ENCODE results near the gene PELI2. TPM values are rescaled to one million over a fixed set of nuclear protein-coding genes. Genes with fewer than 3 reads are reported as not detected.

PELI2 gene
- total RNA-seq, 1 experiment from 2014 or later: 23.5 TPM

DNA sequence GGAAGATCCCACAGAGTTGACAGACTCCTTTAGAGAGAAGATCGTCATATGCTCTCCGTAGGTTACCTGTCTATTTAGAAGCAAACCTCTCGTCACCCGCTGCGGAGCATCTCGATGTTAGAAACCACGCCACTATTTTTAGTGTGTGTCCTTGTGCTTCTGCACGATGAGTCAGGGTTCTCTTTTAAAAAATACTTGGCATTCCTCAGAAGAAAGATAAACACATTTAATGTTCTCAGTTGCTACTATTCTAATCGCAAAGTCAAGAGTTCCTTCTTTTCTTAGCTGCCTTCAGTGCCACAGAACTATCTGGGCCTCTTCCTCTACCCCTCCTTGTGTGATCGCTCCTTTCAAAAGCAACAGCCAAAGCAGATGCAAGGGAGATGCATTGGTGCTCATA, 192.4 kb downstream of the PELI2 start:
- no peak overlapping the region for H3K27ac Mint-ChIP-seq
- no peaks in the 10 kb centered on the region for H3K4me1 Mint-ChIP-seq
- ChIA-PET CTCF (interaction anchor here (0.6 kb wide), 1 partner anchor 11 kb away, joined by 3 read pairs; no protein-coding TSS in a partner anchor), POLR2A (no interaction called here)
- H3K36me3 Mint-ChIP-seq: no peaks in the 10 kb centered on the region
- no peak for TF ChIP-seq ELF4 (CRISPR knock-in tag; IDR thresholded peaks at IDR 0.05; ENCODE audit: low read depth)
- no peak for TF ChIP-seq CBFB (CRISPR knock-in tag; IDR thresholded peaks at IDR 0.05; ENCODE audit: low read depth)
- no peak for TF ChIP-seq MYBL2 (CRISPR knock-in tag; IDR thresholded peaks at IDR 0.05)
- TF ChIP-seq, protein P1, sequence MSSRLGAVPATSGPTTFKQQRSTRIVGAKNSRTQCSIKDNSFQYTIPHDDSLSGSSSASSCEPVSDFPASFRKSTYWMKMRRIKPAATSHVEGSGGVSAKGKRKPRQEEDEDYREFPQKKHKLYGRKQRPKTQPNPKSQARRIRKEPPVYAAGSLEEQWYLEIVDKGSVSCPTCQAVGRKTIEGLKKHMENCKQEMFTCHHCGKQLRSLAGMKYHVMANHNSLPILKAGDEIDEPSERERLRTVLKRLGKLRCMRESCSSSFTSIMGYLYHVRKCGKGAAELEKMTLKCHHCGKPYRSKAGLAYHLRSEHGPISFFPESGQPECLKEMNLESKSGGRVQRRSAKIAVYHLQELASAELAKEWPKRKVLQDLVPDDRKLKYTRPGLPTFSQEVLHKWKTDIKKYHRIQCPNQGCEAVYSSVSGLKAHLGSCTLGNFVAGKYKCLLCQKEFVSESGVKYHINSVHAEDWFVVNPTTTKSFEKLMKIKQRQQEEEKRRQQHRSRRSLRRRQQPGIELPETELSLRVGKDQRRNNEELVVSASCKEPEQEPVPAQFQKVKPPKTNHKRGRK (CRISPR knock-in tag; IDR thresholded peaks at IDR 0.05; ENCODE audit: borderline replicate concordance): no peak
- no peak for TF ChIP-seq PRRX2 (CRISPR knock-in tag; IDR thresholded peaks at IDR 0.05)
- no peak for TF ChIP-seq ETV6 (CRISPR knock-in tag; IDR thresholded peaks at IDR 0.05)
- TF ChIP-seq GABPB1 (CRISPR knock-in tag; IDR thresholded peaks at IDR 0.05): no peak
- no peak for TF ChIP-seq ZNF263 (CRISPR knock-in tag; IDR thresholded peaks at IDR 0.05; ENCODE audit: low read depth)
- TF ChIP-seq ZNF232 (CRISPR knock-in tag; IDR thresholded peaks at IDR 0.05): no peak
- TF ChIP-seq, protein P2, sequence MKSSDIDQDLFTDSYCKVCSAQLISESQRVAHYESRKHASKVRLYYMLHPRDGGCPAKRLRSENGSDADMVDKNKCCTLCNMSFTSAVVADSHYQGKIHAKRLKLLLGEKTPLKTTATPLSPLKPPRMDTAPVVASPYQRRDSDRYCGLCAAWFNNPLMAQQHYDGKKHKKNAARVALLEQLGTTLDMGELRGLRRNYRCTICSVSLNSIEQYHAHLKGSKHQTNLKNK (CRISPR knock-in tag; IDR thresholded peaks at IDR 0.05): no peak
- no peak for TF ChIP-seq ZNF416 (CRISPR knock-in tag; IDR thresholded peaks at IDR 0.05)
- TF ChIP-seq, protein P3, sequence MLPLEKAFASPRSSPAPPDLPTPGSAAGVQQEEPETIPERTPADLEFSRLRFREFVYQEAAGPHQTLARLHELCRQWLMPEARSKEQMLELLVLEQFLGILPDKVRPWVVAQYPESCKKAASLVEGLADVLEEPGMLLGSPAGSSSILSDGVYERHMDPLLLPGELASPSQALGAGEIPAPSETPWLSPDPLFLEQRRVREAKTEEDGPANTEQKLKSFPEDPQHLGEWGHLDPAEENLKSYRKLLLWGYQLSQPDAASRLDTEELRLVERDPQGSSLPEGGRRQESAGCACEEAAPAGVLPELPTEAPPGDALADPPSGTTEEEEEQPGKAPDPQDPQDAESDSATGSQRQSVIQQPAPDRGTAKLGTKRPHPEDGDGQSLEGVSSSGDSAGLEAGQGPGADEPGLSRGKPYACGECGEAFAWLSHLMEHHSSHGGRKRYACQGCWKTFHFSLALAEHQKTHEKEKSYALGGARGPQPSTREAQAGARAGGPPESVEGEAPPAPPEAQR (CRISPR knock-in tag; IDR thresholded peaks at IDR 0.05): no peak
- TF ChIP-seq PRDM15 (CRISPR knock-in tag; IDR thresholded peaks at IDR 0.05): no peak
- TF ChIP-seq ZBTB21 (CRISPR knock-in tag; IDR thresholded peaks at IDR 0.05; ENCODE audit: borderline replicate concordance): no peak
- no peak for TF ChIP-seq NR2C2 (CRISPR knock-in tag; IDR thresholded peaks at IDR 0.05)
- TF ChIP-seq ESRRA (CRISPR knock-in tag; IDR thresholded peaks at IDR 0.05; ENCODE audit: borderline replicate concordance): no peak
- TF ChIP-seq STAT6 (CRISPR knock-in tag; conservative IDR thresholded peaks at IDR 0.05; ENCODE audit: low read depth): no peak
- no peak for TF ChIP-seq CTCF (IDR thresholded peaks at IDR 0.05)
- H3K27me3 Mint-ChIP-seq (ENCODE audit: low read depth): no peaks in the 10 kb centered on the region
- no peak overlapping the region for H3K4me3 Mint-ChIP-seq
- no peak for DNase-seq (ENCODE audit: low spot score)
- no peak for ATAC-seq
- H3K9me3 Mint-ChIP-seq: no peaks in the 10 kb centered on the region

Measured in WTC11 (cell line).